NCI-H774 (cell line): ENCODE measurements around the gene SAPCD1.

Experiments
- DNase-seq: peaks from one replicate; lab custom pipeline; 2025; lab: John Stamatoyannopoulos, UW

The SAPCD1 gene

GRCh38 chr6:31752739-31753319 lies 9.6 kb upstream of the SAPCD1 start:
- DNase-seq: no peak

DNA sequence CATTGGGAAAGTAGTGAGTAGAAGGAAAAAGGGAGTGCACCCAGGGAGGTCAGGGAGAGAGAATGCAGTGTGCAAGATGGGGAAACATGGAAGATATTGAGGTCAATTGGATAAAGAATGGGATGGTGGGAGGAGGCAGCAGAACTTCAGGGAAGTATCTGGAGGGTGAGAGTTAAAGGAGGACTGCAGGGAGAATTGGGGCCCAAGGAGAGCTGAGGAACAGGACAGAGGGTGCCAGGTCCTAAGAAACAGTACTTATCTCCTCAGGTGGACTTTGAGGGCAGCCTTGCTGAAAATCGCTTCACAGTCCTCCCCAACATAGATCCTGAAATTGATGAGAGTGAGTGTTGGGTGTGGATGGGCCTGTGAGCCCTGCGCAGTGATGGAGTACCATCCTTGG lies 4.2 kb upstream of the SAPCD1 start:
- DNase-seq: no peak

- no peak for DNase-seq
Measured at GRCh38 chr6:31760790-31761189, 1.7 kb upstream of the SAPCD1 start.

- no peak for DNase-seq
Measured at GRCh38 chr6:31761343-31761742, 1.1 kb upstream of the SAPCD1 start.

GRCh38 chr6:31762878-31763618 lies 592 bp downstream of the SAPCD1 start:
- DNase-seq: no peak

DNA sequence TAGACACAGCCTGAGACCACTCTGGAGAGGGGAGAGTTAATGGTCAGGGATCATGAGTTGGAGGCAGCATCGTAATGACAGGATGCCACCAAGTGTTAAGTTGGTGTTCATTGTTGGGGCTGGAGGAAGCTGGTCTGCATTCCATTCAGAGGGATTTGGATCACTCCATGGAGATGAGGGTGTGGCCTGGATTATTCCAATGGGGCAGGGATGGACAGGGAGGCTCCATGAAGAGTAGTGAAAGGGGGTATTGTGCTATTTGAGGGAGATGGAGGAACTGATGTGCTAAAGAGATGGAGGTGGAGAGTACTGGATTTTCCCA lies 1.1 kb downstream of the SAPCD1 start:
- DNase-seq: no peak

- DNase-seq: no peak
Measured at GRCh38 chr6:31764198-31764597, 1.7 kb downstream of the SAPCD1 start.

- no peak for DNase-seq
Measured at GRCh38 chr6:31765559-31765909, 3.1 kb downstream of the SAPCD1 start.

DNA sequence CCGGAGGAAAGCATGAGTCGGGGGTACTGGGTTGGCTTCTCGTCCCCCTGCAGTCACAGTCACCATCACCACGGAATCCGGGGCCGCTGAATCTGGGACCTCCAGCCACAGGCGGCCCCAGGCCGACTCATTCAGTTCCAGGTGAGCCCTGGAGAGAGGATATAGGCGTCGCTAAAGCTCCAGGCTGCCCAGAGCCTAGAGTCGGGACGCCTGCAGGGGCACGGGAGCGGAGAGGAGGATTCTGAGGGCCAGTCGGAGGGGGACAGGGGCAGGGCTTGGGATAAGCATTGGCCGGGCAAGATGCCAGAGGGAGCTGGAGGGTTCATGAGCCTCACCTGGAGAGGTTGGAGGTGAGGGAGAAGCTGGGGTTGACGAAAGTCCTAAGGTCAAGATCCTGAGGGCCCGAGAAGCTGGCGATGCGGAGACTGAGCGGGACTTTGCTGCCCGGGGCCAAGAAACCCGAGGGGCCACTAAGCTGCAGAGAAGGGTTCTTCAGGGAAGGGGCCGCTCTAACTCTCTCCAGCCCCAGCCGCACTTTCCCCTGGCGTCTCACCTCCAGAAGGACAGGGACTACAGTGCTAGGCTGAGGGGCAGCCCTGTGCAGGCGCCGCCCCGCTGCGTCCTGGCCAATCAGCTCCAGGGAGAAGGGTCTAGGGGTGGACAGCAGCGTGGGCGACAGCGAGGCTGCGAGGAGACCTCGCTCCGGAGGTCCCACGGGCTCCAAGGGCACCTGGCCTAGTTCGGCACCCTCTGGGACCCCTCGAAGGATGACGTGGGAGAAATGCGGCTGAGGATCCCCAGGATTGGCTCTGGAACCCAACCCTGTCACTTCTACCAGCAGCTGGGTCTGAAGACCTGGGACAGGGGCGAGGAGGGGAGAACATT lies 3.7 kb downstream of the SAPCD1 start:
- DNase-seq: no peak

DNA sequence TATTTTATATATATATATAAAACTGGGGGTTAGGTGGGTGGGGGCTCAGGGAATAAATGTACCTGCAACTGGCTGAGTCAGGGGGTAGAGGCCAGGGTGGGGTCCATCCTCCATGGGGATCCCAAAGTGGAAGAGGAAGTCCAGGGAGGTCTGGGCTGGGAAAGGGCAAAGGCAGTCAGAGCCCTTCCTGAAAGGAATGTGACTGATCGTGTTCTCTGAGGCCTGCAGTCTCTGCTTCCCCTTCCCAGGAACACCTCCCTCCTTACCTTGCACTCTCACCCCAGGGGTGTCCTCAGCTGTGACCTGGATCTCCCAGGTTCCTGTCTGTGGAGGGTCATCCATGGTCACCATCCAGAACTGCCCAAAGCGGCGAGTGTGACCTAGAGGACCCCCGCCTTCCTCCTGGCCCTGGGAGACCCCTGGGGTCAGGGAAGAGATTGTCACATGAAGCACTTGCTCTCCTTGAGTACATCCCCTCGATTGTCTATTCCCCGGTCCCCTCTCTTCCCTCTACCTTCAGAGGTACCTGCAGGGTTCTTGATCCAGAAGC lies 4.7 kb downstream of the SAPCD1 start:
- DNase-seq: no peak

DNA sequence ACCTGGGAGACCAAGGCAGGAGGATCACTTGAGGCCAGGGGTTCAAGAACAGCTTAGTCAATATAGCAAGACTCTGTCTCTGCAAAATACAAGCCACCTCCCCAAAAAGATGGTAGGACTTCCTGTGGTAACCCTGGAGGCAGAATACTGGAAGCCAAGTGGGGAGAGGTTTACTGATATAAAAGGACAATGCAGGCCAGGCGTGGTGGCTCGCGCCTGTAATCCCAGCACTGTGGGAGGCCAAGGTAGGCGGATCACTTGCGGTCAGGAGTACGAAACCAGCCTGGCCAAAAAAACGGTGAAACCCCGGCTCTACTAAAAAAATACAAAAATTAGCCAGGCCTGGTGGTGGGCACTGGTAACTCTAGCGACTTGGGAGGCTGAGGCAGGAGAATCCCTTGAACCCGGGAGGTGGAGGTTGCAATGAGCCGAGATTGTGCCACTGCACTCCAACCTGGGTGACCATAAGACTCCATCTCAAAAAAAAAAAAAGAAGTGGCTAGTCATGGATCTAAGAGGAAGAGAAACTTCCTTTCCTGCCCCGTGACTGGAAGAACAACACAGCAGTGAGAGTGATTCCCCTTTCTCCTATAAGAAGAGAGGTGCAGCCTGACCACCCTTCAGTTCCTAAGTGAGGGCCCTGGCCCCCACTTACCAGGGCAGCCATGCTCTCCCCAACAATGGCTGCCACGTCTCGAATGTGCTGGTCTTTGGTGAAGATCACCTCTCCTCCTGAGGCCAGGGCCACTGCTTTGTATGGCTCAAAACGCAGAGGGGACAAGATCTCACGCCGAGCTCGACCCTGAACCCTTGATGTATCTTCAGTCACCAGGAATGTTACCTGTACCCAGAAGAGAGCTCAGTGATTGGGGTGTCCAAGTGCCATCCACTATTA lies 6.2 kb downstream of the SAPCD1 start:
- DNase-seq: no peak

DNA sequence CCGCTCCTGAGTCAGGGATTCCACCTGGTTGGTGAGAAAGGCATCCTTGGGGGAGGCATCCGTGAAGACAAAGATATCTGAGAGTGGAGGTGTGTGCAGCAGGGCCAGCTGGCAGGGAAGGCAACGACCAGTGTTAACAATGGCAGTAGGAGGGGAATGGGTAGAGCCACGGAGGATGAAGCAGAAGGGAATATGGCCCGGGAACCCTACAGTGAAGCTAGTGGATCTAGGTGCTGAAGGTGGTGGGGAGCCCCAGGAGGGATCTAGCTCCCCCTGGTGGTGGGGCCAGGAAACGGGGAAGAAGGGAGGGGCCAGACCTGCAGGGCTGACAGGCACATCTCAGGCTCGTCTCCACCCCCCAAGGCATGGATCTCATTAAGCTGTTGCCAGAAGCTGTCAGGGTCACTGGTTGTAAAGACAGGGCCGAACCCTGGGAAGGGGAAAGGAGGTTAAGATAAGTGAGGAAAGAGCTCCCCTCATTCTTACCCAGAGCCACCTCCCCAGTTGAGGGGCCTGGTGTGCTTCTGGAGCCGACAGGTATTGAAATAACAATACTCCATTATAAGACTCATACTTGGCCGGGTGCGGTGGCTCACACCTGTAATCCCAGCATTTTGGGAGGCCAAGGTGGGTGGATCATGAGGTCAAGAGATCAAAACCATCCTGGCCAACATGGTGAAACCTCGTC lies 7.4 kb downstream of the SAPCD1 start:
- peak; percentile 34 for DNase-seq

DNA sequence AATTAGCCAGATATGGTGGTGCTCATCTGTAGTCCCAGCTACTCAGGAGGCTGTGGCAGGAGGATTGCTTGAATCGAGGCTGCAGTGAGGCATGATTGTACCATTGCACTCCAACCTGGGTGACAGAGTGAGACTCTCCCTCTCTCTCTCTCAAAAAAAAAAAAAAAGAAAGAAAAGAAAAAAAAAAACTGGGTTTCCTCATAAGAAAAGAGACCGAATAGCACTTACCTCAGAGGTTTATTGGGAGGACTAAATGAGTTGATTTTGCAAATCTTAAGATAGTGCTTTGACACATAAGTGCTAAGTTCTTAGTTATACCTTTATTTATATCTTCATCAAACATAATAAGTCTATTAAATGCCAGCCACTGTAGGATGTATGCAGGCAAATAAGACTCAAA lies 8.4 kb downstream of the SAPCD1 start:
- no peak for DNase-seq

DNA sequence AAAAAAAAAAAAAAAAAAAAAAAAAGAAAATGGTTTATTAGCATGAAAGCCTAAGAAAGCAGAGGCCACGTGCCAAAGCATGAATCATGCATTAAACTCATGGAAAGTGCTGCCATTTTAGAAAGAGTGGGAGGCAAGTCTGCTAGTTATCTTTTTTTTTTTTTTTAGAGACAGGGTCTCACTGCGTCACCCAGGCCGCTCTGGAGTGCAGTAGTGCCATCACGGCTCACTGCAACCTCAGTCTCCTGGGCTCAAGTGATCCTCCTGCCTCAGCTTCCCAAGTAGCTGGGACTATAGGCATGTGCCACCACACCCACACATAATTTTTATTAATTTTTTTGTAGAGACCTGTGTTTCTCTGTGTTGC lies 9.5 kb downstream of the SAPCD1 start:
- no peak for DNase-seq

DNA sequence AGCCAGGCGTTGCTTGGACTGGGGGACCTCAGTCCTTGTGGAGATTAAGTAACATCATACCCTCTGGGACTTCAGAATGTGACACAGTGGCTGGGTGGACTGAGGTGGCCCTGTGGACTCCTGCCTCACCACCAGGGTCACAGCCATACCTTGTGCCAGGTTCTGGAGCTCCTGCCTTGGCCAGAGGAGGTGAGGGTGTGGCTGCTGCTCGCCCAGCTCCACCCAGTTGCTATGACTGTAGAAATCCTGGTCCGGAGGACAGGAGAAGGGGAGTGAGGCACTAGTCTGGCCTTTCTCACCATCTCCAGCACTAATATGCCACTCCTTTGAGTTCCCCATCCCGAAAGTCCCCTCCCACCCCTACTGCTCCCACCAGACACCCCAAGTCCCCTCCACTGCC lies 12.7 kb downstream of the SAPCD1 start:
- no peak for DNase-seq

DNA sequence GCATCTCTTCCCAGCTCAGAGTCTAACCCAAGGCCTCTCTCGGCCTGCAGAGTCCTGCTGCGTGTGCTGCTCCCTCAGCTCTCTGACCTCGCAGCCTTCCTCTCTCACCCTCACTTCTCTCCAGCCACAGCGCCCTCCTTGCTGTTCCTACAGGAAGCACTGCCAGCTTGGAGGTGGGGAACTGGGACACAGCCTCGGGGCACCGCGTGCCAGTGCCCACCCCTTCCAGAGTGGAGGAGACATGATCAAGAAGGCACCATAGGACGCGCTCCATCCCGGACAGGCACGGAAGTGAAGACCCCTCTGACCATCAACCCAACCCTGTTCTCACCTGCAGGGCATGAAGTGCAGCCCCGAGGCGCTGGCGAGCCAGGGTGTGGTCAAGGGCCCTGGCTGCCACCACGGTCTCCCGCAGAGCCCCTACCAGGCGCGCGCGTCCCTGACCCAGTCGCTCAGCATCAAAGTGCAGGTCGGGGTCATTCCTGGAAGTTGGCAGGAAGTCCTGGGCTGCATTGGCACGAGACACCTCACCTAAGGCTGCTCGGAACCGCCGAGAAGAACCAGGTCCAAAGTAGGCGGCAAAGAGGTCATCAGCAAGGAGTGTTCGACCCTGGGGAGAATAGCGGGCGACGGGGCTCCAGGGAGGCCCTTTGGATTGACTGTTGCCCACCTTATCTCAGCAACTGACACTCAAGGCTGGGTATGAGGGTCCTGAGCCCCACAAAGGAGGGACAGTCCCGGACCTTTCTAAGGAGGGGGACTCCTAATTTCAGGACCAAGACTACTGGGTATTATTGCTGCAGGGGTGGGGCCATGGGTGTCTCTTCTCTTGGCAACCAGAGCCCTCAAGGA lies 13.4 kb downstream of the SAPCD1 start:
- DNase-seq: no peak

DNA sequence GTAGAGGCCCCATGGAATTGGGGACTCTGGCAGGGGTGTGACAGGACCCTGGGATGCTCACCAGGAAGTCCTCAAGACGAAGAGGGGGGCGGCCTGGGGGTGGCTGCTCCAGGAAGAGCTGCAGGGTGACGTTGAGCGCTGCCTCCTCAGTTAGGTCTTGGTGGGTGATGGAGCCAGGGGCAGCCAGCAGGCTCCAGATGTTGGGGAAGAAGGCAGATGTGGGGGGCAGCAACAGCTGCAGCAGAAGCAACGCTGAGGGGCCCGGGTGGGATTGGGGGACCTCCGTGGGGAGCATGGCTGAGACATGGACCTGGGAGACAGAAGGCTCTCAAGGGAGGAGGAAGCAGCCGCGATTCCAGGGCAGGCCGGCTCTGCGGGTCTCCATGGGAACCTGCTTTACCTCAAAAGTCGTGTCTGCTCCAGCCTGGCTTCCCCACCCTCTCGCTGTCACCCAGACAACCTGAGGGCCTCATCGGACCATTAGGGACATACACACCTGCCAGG lies 14.1 kb downstream of the SAPCD1 start:
- DNase-seq: no peak

DNA sequence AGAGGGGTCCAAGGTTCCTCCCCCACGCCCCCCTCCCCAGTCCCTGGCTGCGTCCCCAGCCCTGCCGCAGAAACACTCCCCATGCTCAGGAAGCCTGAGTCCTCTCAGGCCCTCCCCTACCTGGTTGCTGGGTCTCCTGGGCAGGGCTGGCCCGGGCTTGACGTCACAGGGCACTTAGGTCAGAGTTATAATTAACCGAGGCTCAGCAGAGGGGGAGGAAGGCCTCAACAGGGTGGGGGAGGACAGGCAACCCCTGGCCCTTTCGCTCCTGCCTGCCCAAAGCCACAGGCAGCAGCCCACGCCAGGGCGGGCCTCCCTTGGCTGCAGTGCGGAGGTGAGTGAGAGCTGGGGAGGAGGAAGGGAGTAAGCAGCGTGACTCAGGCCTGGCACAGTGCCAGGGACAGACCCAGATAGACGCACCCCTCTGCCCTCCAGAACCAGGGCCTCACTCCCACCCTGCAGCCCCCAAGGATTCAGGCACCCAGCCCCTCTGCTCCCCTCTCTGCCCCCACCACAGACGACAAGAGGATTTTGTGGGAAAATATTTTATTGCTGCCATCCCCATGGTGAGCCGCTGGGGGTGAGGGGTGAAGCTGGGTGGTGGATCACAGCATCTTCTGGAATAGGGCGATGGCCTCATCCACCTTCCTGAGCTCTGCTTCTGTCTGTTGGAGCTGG lies 14.7 kb downstream of the SAPCD1 start, which contains the start of gene VWA7:
Gene VWA7 (minus strand): TSS at position 340 of the 678 bp plus-strand sequence. CDS start 549 bp downstream, outside the sequence.
- peak; percentile 67 for DNase-seq

DNA sequence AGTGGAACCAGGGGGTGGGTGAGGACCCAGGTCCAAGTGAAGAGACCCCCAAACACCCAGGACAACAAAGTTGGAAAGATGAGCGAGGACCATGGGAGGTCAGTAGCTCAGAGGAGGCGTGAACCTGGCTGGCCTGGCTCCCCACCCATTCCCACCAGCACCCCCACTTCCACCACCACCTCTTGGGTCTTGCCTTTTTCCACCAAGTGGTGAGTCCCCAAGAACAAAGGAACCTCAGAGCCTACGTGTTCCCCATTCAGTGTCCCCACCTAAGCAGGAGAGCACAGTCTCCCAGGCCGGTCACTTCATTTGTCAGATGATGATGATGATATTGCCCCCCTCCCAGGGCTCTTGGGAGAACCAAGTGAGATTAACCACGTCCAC lies 15.2 kb downstream of the SAPCD1 start:
- DNase-seq: no peak

GRCh38 chr6:31778193-31778592 lies 15.7 kb downstream of the SAPCD1 start:
- DNase-seq: no peak
